Endodermal cell (in vitro differentiated cells): Measurements from ENCODE around the gene KICS2. TPM values are rescaled to one million over a fixed set of nuclear protein-coding genes. Genes with fewer than 3 reads are reported as not detected.

Experiments
- DNase-seq: peaks from one replicate; pipeline ENCODE4 v3.0.0-alpha.2; 2017
- H3K27ac ChIP-seq: 2 replicates; pipeline ENCODE4 v1.5.1; 2013; ENCODE audit warnings: mild to moderate bottlenecking, low read depth, low read length, moderate library complexity
- H3K27me3 ChIP-seq: 2 replicates; pipeline ENCODE4 v1.6.1; 2013; ENCODE audit warnings: mild to moderate bottlenecking, low read length, moderate library complexity; ENCODE audit not compliant: insufficient read depth, control insufficient read depth, poor library complexity, severe bottlenecking
- H3K36me3 ChIP-seq: 2 replicates; pipeline ENCODE4 v1.7.0; 2013; ENCODE audit warnings: mild to moderate bottlenecking, low read length, moderate library complexity; ENCODE audit not compliant: control insufficient read depth, insufficient read depth
- H3K4me1 ChIP-seq: one replicate; pipeline ENCODE4 v1.7.0; 2013; ENCODE audit warnings: low read length; ENCODE audit not compliant: control insufficient read depth, insufficient read depth
- H3K4me3 ChIP-seq: 2 replicates; pipeline ENCODE4 v1.5.1; 2013; ENCODE audit warnings: mild to moderate bottlenecking, low read length, moderate library complexity
- H3K9ac ChIP-seq: 2 replicates; pipeline ENCODE4 v1.6.1; 2013; ENCODE audit warnings: mild to moderate bottlenecking, low read length, moderate library complexity; ENCODE audit not compliant: poor library complexity, severe bottlenecking; ENCODE audit errors: extremely low read depth
- H3K9me3 ChIP-seq: 2 replicates; pipeline ENCODE4 v1.6.1; 2013; ENCODE audit warnings: mild to moderate bottlenecking, low read length, moderate library complexity; ENCODE audit not compliant: control insufficient read depth
- H3K27ac Mint-ChIP-seq: 2 replicates; pipeline ENCODE4 v1.8.0; 2020; ENCODE audit warnings: mixed read lengths
- H3K27me3 Mint-ChIP-seq: 2 replicates; pipeline ENCODE4 v1.8.0; 2021; ENCODE audit warnings: mild to moderate bottlenecking, mixed read lengths; ENCODE audit not compliant: insufficient read depth
- H3K36me3 Mint-ChIP-seq: 2 replicates; pipeline ENCODE4 v1.8.0; 2020; ENCODE audit warnings: low read depth, mixed read lengths
- H3K4me1 Mint-ChIP-seq: 2 replicates; pipeline ENCODE4 v1.8.0; 2020; ENCODE audit warnings: mixed read lengths
- H3K4me3 Mint-ChIP-seq: 2 replicates; pipeline ENCODE4 v1.8.0; 2020; ENCODE audit warnings: mild to moderate bottlenecking, moderate library complexity, mixed read lengths
- H3K9me3 Mint-ChIP-seq: 2 replicates; pipeline ENCODE4 v1.8.0; 2020; ENCODE audit warnings: mild to moderate bottlenecking, mixed read lengths
- CTCF ChIP-seq: fragments of 200-600 bp; sonication (generic); conservative IDR thresholded peaks from 2 replicates; pipeline ENCODE4 v1.5.0; 2021; ENCODE audit warnings: antibody characterized with exemption, mild to moderate bottlenecking
- WGBS, 2 experiments: methylation state at CpG; one replicate each; pipeline versions ENCODE4 v1.1.5 to v1.1.7; 2013; ENCODE audit warnings: missing lambda C conversion rate in 2 of 2, mixed read lengths in 1 of 2; ENCODE audit not compliant: insufficient coverage in 1 of 2, insufficient read length in 1 of 2; 5-methylcytosine and 5-hydroxymethylcytosine counted together
- total RNA-seq, 2 donors: library from RNA; stranded (reverse); fragmentation: NEBNext Ultra II Directional in 1 of 2; extraction: Animal tissue kit (Norgen Biotek cat#: 25700) in 1 of 2; gene quantifications; 2 replicates in 1 of 2; 3 replicates in 1 of 2; pipeline ENCODE4 v1.2.1, GENCODE V29; 2021

KICS2 gene
- total RNA-seq, 2 donors from 2014 or later: 8.0 to 16.6 TPM

GRCh38 chr12:64181430-64182291 is 40.4 kb downstream of the KICS2 start:
- H3K9ac ChIP-seq: no peak overlapping the region
- DNase-seq: peak; percentile 74
- no peaks in the 10 kb centered on the region for H3K36me3 ChIP-seq
- WGBS, 2 experiments: 44 to 57% methylated on average over 3 of the region's 3 CpGs
- no peak overlapping the region for H3K27ac Mint-ChIP-seq
- no peak overlapping the region for H3K27ac ChIP-seq
- H3K9me3 Mint-ChIP-seq: peaks cover 7% of the 10 kb centered on the region
- H3K9me3 ChIP-seq: no peaks in the 10 kb centered on the region
- no peak overlapping the region for H3K4me3 ChIP-seq
- TF ChIP-seq CTCF: peak; percentile 75
- H3K4me1 Mint-ChIP-seq: peaks cover 3% of the 10 kb centered on the region
- peaks cover 2% of the 10 kb centered on the region for H3K27me3 Mint-ChIP-seq
- H3K4me1 ChIP-seq: no peaks in the 10 kb centered on the region
- peaks cover 3% of the 10 kb centered on the region for H3K36me3 Mint-ChIP-seq
- H3K27me3 ChIP-seq: no peaks in the 10 kb centered on the region
- no peak overlapping the region for H3K4me3 Mint-ChIP-seq

- peaks cover 7% of the 10 kb centered on the region for H3K9me3 Mint-ChIP-seq
- H3K27me3 Mint-ChIP-seq: peaks cover 2% of the 10 kb centered on the region
- peaks cover 3% of the 10 kb centered on the region for H3K4me1 Mint-ChIP-seq
- no peak for DNase-seq
- TF ChIP-seq CTCF: no peak
- H3K4me3 Mint-ChIP-seq: no peak overlapping the region
- H3K27me3 ChIP-seq: no peaks in the 10 kb centered on the region
- H3K27ac ChIP-seq: no peak overlapping the region
- 87 to 88% methylated on average over 4 to 5 of the region's 5 CpGs for WGBS, 2 experiments
- H3K36me3 ChIP-seq: no peaks in the 10 kb centered on the region
- no peaks in the 10 kb centered on the region for H3K9me3 ChIP-seq
- no peaks in the 10 kb centered on the region for H3K4me1 ChIP-seq
- H3K9ac ChIP-seq: no peak overlapping the region
- H3K4me3 ChIP-seq: no peak overlapping the region
- no peak overlapping the region for H3K27ac Mint-ChIP-seq
- peaks cover 3% of the 10 kb centered on the region for H3K36me3 Mint-ChIP-seq
Measured at GRCh38 chr12:64180951-64181350, 41.1 kb downstream of the KICS2 start.

GRCh38 chr12:64178122-64178521 is 44.0 kb downstream of the KICS2 start:
- no peaks in the 10 kb centered on the region for H3K4me1 ChIP-seq
- no peak overlapping the region for H3K4me3 ChIP-seq
- Mint-ChIP-seq H3K27ac (no peak overlapping the region), H3K4me1 (peaks cover 3% of the 10 kb centered on the region), H3K9me3 (peaks cover 1% of the 10 kb centered on the region), H3K27me3 (peaks cover 2% of the 10 kb centered on the region), H3K36me3 (peaks cover 3% of the 10 kb centered on the region), H3K4me3 (no peak overlapping the region)
- no peak overlapping the region for H3K27ac ChIP-seq
- WGBS, 2 experiments: 88 to 100% methylated on average over 1 of the region's 1 CpG
- no peak for TF ChIP-seq CTCF
- H3K9ac ChIP-seq: no peak overlapping the region
- no peaks in the 10 kb centered on the region for H3K36me3 ChIP-seq
- DNase-seq: no peak
- H3K27me3 ChIP-seq: no peaks in the 10 kb centered on the region
- H3K9me3 ChIP-seq: no peaks in the 10 kb centered on the region
